WTC11 (cell line): ENCODE measurements around the gene SRD5A1.

Experiments
- ATF2 ChIP-seq: sonication (generic); formaldehyde crosslinking; IDR thresholded peaks from 2 replicates; pipeline ENCODE4 v1.8.1; 2022; ENCODE audit warnings: low read depth, missing genetic modification reagents, borderline replicate concordance
- CTCF ChIP-seq: fragments of 200-600 bp; IDR thresholded peaks from 2 replicates; pipeline ENCODE4 v1.8.0; 2022; ENCODE audit warnings: antibody characterized with exemption
- ETV6 ChIP-seq: sonication (generic); formaldehyde crosslinking; IDR thresholded peaks from 2 replicates; pipeline ENCODE4 v1.8.1; 2022; ENCODE audit warnings: mild to moderate bottlenecking, missing genetic modification reagents
- JUN ChIP-seq: sonication (generic); formaldehyde crosslinking; IDR thresholded peaks from 2 replicates; pipeline ENCODE4 v1.8.0; 2023; ENCODE audit warnings: mild to moderate bottlenecking, missing genetic modification reagents
- MAX ChIP-seq: sonication (generic); formaldehyde crosslinking; IDR thresholded peaks from 2 replicates; pipeline ENCODE4 v1.8.0; 2022; ENCODE audit warnings: mild to moderate bottlenecking, missing genetic modification reagents
- PREB ChIP-seq: sonication (generic); formaldehyde crosslinking; IDR thresholded peaks from 2 replicates; pipeline ENCODE4 v1.8.1; 2022; ENCODE audit warnings: mild to moderate bottlenecking, missing genetic modification reagents, moderate library complexity, borderline replicate concordance
- SP1 ChIP-seq: sonication (generic); formaldehyde crosslinking; conservative IDR thresholded peaks from 2 replicates; pipeline ENCODE4 v1.8.1; 2022; ENCODE audit warnings: missing genetic modification reagents
- STAT6 ChIP-seq: sonication (generic); formaldehyde crosslinking; conservative IDR thresholded peaks from 2 replicates; pipeline ENCODE4 v1.8.1; 2023; ENCODE audit warnings: mild to moderate bottlenecking, low read depth, missing genetic modification reagents, moderate library complexity
- TEAD4 ChIP-seq: sonication (generic); formaldehyde crosslinking; IDR thresholded peaks from 2 replicates; pipeline ENCODE4 v1.8.0; 2022; ENCODE audit warnings: mild to moderate bottlenecking, missing genetic modification reagents
- ZNF281 ChIP-seq: sonication (generic); formaldehyde crosslinking; IDR thresholded peaks from 2 replicates; pipeline ENCODE4 v1.8.0; 2023; ENCODE audit warnings: mild to moderate bottlenecking, missing genetic modification reagents
- ZNF317 ChIP-seq: sonication (generic); formaldehyde crosslinking; IDR thresholded peaks from 2 replicates; pipeline ENCODE4 v1.8.1; 2023; ENCODE audit warnings: low read depth, mild to moderate bottlenecking, moderate library complexity, missing genetic modification reagents, borderline replicate concordance
- ZNF532 ChIP-seq: fragments of 250-450 bp; sonication (Bioruptor Pico); IDR thresholded peaks from 2 replicates; pipeline ENCODE4 v1.9.0; 2021; ENCODE audit warnings: mild to moderate bottlenecking, borderline replicate concordance

GRCh38 chr5:6590581-6590980 is 42.7 kb upstream of the SRD5A1 start:
- no peak for TF ChIP-seq CTCF
- no peak for TF ChIP-seq TEAD4 (CRISPR knock-in tag)
- TF ChIP-seq SP1 (CRISPR knock-in tag), result no peak
- TF ChIP-seq STAT6 (CRISPR knock-in tag), result no peak
- TF ChIP-seq PREB (CRISPR knock-in tag), result no peak
- TF ChIP-seq JUN (CRISPR knock-in tag), result no peak
- TF ChIP-seq ZNF317 (CRISPR knock-in tag), result no peak
- TF ChIP-seq MAX (CRISPR knock-in tag), result no peak
- no peak for TF ChIP-seq ETV6
- TF ChIP-seq ATF2 (CRISPR knock-in tag), result no peak
- no peak for TF ChIP-seq ZNF532 (CRISPR knock-in tag)
- no peak for TF ChIP-seq ZNF281 (CRISPR knock-in tag)
